GM12875 (cell line): ENCODE results near the gene NCS1.

Source experiments
- H3K4me3 ChIP-seq: one replicate; pipeline ENCODE4 v1.5.1; 2011; ENCODE audit warnings: low read depth, low read length, control low read depth
- CTCF ChIP-seq: IDR thresholded peaks from 2 replicates; pipeline ENCODE4 v1.5.1; 2011; ENCODE audit warnings: low read depth, mild to moderate bottlenecking, control low read depth, inconsistent platforms, low read length, moderate library complexity, borderline replicate concordance; ENCODE audit not compliant: insufficient read depth

NCS1 gene

GRCh38 chr9:130166399-130166798, 5.8 kb upstream of the NCS1 start:
- no peak for TF ChIP-seq CTCF
- H3K4me3 ChIP-seq, result no peak overlapping the region

DNA sequence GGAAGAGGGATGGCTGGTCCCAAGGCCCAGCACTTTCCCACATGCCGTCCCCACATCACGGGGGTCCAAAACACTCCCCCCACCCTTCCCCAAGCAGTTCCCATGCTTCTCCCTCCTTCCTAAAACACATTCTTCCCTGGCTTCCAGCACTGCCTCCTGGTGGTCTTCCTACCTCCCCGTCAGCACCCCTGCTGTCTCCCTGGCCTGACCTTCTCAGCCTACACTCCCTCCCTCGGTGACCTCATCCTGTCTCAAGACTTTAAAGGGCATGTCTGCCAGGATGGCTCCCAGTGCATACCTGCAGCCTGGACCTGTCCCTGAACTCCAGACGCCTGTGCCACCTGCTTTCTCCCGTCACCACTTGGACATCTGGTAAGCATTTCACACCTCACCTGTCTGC, 4.3 kb upstream of the NCS1 start:
- no peak overlapping the region for H3K4me3 ChIP-seq
- TF ChIP-seq CTCF, result no peak

DNA sequence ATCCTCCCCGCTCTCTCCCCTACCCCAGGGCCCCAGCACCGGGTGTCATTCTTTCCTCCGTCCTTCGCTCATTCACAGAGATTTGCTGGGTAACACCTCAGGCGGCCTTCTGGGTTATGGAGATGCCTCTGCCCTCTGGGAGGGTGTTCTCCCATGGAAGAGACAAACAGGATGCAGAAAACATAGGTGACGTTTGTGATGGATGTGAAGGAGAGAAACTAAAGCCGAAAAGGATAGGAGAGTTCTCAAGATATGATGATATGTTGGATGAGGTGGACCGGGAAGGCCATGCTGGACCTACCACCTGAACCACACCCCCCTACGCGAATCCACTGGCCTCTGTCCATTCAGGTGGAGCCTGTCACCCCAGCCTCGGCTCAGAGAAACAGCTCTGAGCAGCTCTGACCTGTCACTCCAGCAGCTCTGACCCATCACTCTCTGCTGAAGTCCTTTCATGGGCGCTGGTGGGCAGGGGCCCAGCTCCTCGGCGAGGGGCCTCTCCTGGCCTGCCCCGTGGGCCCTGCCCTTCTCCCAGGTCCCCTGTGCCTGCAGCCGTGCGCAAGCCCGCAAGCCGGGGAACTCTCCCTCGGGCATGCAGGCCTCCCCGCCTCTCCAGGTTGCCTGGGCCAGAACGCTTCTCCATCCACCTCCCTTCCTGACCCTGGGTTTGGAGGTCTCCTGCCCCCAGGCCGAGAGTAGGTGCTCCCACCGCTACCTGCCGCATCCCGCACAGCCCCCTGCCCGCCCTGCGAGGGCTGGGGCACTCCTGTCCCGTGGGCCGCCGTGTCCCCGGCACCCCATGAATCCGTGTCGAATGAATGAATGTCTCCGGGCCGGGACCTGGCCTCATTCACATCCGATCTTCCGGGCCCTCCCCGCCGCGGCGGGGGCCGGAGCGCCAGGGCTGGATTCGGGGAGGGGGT, 717 bp upstream of the NCS1 start:
- TF ChIP-seq CTCF, result no peak
- H3K4me3 ChIP-seq, result no peak overlapping the region

- no peak overlapping the region for H3K4me3 ChIP-seq
- no peak for TF ChIP-seq CTCF
Observed at GRCh38 chr9:130172858-130173665, 858 bp downstream of the NCS1 start.

DNA sequence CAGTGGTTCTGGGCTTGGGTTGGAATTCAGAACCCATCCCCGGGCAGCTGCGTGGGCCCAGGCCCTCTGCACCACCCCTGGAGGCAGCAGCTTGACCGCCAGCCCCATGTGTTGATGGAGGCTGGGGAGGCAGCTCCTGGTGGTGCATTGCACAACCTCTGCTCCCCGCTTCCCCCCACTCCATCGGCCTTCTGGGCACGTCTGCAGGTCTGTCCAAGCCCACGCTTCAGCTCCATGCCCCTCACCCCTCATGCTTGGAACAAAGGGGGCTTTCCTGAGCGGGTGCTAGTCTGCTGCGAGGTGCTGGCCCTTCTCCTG, 1.4 kb downstream of the NCS1 start:
- no peak for TF ChIP-seq CTCF
- no peak overlapping the region for H3K4me3 ChIP-seq

GRCh38 chr9:130174025-130174424, 1.8 kb downstream of the NCS1 start:
- TF ChIP-seq CTCF, result no peak
- H3K4me3 ChIP-seq, result no peak overlapping the region
